SJSA1 (cell line): ENCODE results near the gene ZBTB25. TPM values are rescaled to one million over a fixed set of nuclear protein-coding genes. Genes with fewer than 3 reads are reported as not detected.

Experiments
- DNase-seq, 2 experiments: peaks; one replicate each; pipeline ENCODE4 v3.0.0-alpha.2; 2015 to 2020; ENCODE audit warnings: low spot score in 2 of 2, low read depth in 1 of 2
- H3K27ac ChIP-seq: fragments of 250-450 bp; sonication (Bioruptor Pico); 2 replicates; pipeline ENCODE4 v1.5.1; 2020; ENCODE audit warnings: mild to moderate bottlenecking, moderate library complexity
- H3K27me3 ChIP-seq: fragments of 250-450 bp; sonication (Bioruptor Pico); replicated peaks from 2 replicates; pipeline ENCODE4 v1.5.1; 2020; ENCODE audit warnings: mild to moderate bottlenecking, moderate library complexity
- H3K36me3 ChIP-seq: fragments of 250-450 bp; sonication (Bioruptor Pico); 2 replicates; pipeline ENCODE4 v1.5.1; 2020; ENCODE audit warnings: mild to moderate bottlenecking
- H3K4me1 ChIP-seq: fragments of 250-450 bp; sonication (Bioruptor Pico); replicated peaks from 2 replicates; pipeline ENCODE4 v1.6.1; 2021; ENCODE audit warnings: mild to moderate bottlenecking
- H3K4me3 ChIP-seq: fragments of 250-450 bp; sonication (Bioruptor Pico); 2 replicates; pipeline ENCODE4 v1.5.1; 2020; ENCODE audit warnings: mild to moderate bottlenecking
- H3K9me3 ChIP-seq: fragments of 250-450 bp; sonication (Bioruptor Pico); replicated peaks from 2 replicates; pipeline ENCODE4 v1.5.1; 2020; ENCODE audit warnings: mild to moderate bottlenecking
- total RNA-seq: library from RNA; depleted of rRNA; stranded (reverse); fragments of >200 nt; shearing (Covaris generic); gene quantifications from 2 replicates; pipeline ENCODE4 v1.2.3, GENCODE V29; 2014; rRNA removed

ZBTB25 gene
- 1.5 and 2.2 TPM in 2 replicates for total RNA-seq

DNA sequence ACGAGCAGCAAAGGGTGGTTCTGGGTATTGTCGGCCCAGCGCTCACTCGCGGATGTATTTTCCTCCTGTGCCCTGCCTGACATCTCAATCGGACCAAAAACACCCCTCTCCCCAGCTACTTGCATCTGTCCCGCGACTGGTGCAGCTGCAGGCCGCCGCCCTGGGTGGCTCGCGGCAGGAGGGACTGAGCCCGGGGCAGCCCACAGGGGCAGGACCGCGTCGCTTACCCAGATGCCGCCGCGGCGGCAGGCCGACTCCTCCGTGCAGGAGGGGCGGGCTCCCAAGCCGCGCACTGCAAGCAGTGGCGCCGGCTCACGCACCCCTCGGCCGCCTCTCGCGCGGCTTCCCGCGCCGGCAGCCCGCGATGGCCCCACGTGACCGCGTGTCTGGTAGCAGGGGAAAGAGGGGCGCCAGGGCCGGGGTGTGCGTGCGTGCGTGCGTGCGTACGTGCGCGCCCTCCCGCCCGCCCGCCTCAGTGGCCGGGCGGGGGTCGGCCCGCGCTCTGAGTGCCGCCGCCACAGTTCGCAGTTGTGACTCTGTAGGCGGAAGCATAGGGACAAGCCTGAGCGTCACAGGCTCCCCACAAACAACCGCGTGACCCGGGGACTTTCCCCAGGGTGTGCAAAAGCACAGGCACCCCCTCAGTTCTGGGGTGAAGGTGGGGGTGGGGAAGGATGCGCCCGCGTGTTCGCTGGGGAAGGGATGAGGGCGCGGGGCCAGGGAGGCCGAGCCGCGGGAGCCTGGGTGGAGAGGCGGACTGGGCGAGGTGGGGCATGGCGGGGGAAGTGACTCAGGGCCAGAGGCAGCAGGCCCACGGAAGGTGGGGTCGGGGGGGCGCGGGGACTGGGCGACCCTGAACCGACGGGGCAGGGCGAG lies at the start of gene ZBTB25:
Gene ZBTB25, minus strand, starts transcription at position 405 of the 876 bp plus-strand sequence. CDS start 13,305 bp downstream, outside the sequence.
- Histone ChIP-seq H3K27ac (peak within 1 kb of the TSS; percentile 96), H3K9me3 (no peaks in the 10 kb centered on the region), H3K4me3 (peak within 1 kb of the TSS; percentile 93), H3K36me3 (peaks cover 24% of the 10 kb centered on the region), H3K27me3 (no peaks in the 10 kb centered on the region), H3K4me1 (peaks cover 37% of the 10 kb centered on the region)
- DNase-seq = peak; percentile 89 to 93

GRCh38 chr14:64550621-64551333 lies 47.1 kb upstream of the ZBTB25 start:
- Histone ChIP-seq H3K36me3 (no peaks in the 10 kb centered on the region), H3K4me3 (no peak overlapping the region), H3K9me3 (no peaks in the 10 kb centered on the region), H3K27ac (no peak overlapping the region), H3K4me1 (no peaks in the 10 kb centered on the region), H3K27me3 (no peaks in the 10 kb centered on the region)
- no peak for DNase-seq

DNA sequence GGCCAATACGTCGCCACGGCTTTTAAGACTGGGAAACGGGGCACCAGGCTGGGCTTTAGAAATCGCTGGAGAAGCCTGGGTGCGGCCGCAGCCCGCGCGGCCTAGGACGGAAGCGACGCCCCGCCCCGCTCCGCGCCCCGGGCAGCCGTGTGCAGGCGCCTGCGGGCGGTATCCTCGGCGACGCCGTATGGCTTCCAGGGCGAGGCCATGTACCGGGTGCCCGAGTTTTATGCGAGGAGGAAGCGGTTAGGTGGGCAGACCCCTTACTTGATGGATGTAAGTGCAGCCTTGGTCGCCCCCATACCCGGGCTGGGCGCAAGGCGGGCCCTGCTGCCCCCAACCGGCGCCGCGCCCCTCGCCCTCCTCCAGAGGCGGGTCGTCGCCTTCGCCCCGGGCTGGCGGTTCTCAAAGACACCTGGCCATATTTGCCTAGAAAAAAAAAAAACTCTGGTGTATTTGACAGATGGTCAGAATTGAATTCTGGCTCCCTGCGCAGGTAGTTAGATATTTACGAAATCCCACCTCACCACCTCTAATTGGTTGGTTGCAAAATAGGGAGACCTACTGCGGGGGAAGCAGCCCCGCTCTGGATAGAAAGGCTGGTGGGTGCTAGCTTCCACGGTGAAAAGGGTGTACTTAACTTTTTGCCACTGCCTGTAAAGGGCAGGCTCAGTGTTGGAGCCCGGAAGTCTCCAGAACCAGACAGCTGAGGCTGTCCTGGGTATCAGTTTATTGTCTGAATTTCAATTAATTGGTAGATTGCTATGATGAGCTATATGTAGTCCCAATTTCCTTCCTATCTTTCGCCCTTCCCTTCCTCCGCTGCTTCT lies 46.4 kb upstream of the ZBTB25 start, which contains the start of gene PPP1R36:
Gene PPP1R36, plus strand, starts transcription at position 171 of the 830 bp plus-strand sequence. Its CDS starts 37 bp downstream, at position 208.
- no peaks in the 10 kb centered on the region for H3K9me3 ChIP-seq
- no peak within 1 kb of the TSS for H3K27ac ChIP-seq
- no peaks in the 10 kb centered on the region for H3K27me3 ChIP-seq
- no peak within 1 kb of the TSS for H3K4me3 ChIP-seq
- no peaks in the 10 kb centered on the region for H3K4me1 ChIP-seq
- no peaks in the 10 kb centered on the region for H3K36me3 ChIP-seq
- DNase-seq = no peak

DNA sequence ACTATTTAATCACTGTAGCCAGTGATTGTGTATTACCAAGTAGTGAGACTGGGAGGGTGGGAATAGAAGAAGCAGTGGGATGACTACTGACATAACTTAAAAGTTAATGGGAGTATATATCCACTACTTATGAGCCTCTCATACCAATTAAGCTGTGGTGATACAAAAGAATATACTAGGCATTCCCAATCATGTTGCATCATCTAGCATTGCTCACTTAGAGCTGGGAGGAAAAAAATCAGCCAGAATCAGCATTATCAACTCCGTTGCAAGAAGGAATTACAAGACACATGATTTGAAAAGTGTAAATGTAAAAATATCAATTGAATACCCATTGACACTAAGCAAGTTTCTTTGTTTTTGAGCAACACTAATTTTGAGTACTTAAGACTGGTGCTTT lies 45.4 kb upstream of the ZBTB25 start:
- Histone ChIP-seq H3K27me3 (no peaks in the 10 kb centered on the region), H3K4me3 (no peak overlapping the region), H3K9me3 (no peaks in the 10 kb centered on the region), H3K27ac (no peak overlapping the region), H3K36me3 (no peaks in the 10 kb centered on the region), H3K4me1 (no peaks in the 10 kb centered on the region; the same call in 1 of the 2 replicates)
- DNase-seq = no peak

DNA sequence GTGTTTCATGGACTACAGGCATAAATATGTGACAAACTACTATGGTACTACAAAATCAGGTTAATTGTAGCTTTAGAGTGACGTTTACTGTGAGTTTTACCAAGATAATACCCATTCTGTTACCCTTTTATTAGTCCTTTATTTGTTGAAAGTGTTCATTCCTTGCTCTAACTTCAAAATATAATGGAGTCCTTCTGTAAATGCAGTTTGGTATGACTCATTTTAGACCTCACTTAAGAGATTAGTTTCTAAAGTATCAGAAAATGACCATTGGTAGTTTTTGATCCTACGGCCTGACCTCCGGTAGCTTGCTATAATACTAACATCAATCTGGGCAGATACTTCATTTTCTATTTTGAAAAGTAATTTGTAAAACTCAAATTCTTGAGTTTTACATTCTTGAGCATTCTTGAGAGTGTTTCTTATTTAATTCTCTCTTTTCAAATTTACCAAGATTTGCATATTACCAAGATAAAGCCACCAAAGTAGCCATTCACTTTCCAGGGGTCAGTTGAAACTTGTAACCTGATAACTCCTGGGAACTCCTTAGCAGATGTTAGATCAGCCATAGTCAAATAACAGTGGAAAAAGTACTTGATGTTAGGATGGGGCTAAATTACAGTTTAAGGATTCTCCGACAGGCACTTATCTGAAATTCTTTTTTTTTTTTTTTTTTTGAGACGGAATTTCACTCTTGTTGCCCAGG lies 41.1 kb upstream of the ZBTB25 start:
- peaks cover 7% of the 10 kb centered on the region for H3K4me1 ChIP-seq
- H3K27ac ChIP-seq = no peak overlapping the region
- H3K36me3 ChIP-seq = no peaks in the 10 kb centered on the region
- no peak overlapping the region for H3K4me3 ChIP-seq
- peaks cover 12% of the 10 kb centered on the region for H3K9me3 ChIP-seq
- H3K27me3 ChIP-seq = no peaks in the 10 kb centered on the region
- no peak for DNase-seq

- H3K4me1 ChIP-seq = peaks cover 17% of the 10 kb centered on the region
- peaks cover 12% of the 10 kb centered on the region for H3K9me3 ChIP-seq
- H3K27me3 ChIP-seq = no peaks in the 10 kb centered on the region
- no peak overlapping the region for H3K4me3 ChIP-seq
- H3K36me3 ChIP-seq = no peaks in the 10 kb centered on the region
- no peak overlapping the region for H3K27ac ChIP-seq
- DNase-seq = no peak
Measured at GRCh38 chr14:64542836-64543201, 39.2 kb upstream of the ZBTB25 start.

GRCh38 chr14:64541972-64542835 lies 38.6 kb upstream of the ZBTB25 start:
- H3K4me1 ChIP-seq = peaks cover 20% of the 10 kb centered on the region
- no peak for DNase-seq
- H3K27ac ChIP-seq = no peak overlapping the region
- no peak overlapping the region for H3K4me3 ChIP-seq
- peaks cover 12% of the 10 kb centered on the region for H3K9me3 ChIP-seq
- H3K27me3 ChIP-seq = no peaks in the 10 kb centered on the region
- no peaks in the 10 kb centered on the region for H3K36me3 ChIP-seq

DNA sequence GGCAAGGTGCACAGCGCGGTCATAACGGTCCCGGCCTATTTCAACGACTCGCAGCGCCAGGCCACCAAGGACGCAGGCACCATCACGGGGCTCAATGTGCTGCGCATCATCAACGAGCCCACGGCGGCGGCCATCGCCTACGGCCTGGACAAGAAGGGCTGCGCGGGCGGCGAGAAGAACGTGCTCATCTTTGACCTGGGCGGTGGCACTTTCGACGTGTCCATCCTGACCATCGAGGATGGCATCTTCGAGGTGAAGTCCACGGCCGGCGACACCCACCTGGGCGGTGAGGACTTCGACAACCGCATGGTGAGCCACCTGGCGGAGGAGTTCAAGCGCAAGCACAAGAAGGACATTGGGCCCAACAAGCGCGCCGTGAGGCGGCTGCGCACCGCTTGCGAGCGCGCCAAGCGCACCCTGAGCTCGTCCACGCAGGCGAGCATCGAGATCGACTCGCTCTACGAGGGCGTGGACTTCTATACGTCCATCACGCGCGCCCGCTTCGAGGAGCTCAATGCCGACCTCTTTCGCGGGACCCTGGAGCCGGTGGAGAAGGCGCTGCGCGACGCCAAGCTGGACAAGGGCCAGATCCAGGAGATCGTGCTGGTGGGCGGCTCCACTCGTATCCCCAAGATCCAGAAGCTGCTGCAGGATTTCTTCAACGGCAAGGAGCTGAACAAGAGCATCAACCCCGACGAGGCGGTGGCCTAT lies 37.8 kb upstream of the ZBTB25 start:
- H3K27me3 ChIP-seq = no peaks in the 10 kb centered on the region
- no peak overlapping the region for H3K4me3 ChIP-seq
- H3K27ac ChIP-seq = no peak overlapping the region
- H3K9me3 ChIP-seq = peaks cover 12% of the 10 kb centered on the region
- no peak for DNase-seq
- H3K4me1 ChIP-seq = peaks cover 27% of the 10 kb centered on the region
- H3K36me3 ChIP-seq = no peaks in the 10 kb centered on the region

- peak within 1 kb of the TSS; percentile 66 for H3K27ac ChIP-seq
- no peaks in the 10 kb centered on the region for H3K27me3 ChIP-seq
- peaks cover 12% of the 10 kb centered on the region for H3K9me3 ChIP-seq
- DNase-seq = peak; percentile 94 to 96
- no peaks in the 10 kb centered on the region for H3K36me3 ChIP-seq
- H3K4me1 ChIP-seq = peaks cover 30% of the 10 kb centered on the region
- H3K4me3 ChIP-seq = peak within 1 kb of the TSS; percentile 40
Measured at GRCh38 chr14:64540208-64541202, 36.9 kb upstream of the ZBTB25 start, which contains the start of gene HSPA2. TSS of gene HSPA2 (plus strand) at chr14:64540741. CDS start at chr14:64540850, 109 bp downstream.

GRCh38 chr14:64536488-64537245 lies 33.0 kb upstream of the ZBTB25 start:
- no peaks in the 10 kb centered on the region for H3K27me3 ChIP-seq
- peaks cover 30% of the 10 kb centered on the region for H3K4me1 ChIP-seq
- H3K9me3 ChIP-seq = peaks cover 10% of the 10 kb centered on the region
- H3K27ac ChIP-seq = peak overlapping the region; percentile 12
- no peak overlapping the region for H3K4me3 ChIP-seq
- DNase-seq = peak; percentile 63 to 69
- H3K36me3 ChIP-seq = no peaks in the 10 kb centered on the region
